DND-41 (cell line): ENCODE results near the gene SNTB2.

Experiments
- EZH2 ChIP-seq: IDR thresholded peaks from 3 replicates; pipeline ENCODE4 v1.6.1; 2012; ENCODE audit warnings: borderline replicate concordance, low read depth, mild to moderate bottlenecking, moderate library complexity, low read length, inconsistent platforms; ENCODE audit not compliant: severe bottlenecking
- TF ChIP-seq, protein P1 (sequence below): IDR thresholded peaks from 2 replicates; pipeline ENCODE4 v1.5.1; 2012; ENCODE audit warnings: borderline replicate concordance, low read length, moderate library complexity, mild to moderate bottlenecking; ENCODE audit not compliant: poor library complexity, severe bottlenecking; ENCODE audit errors: extremely low read depth

DNA sequence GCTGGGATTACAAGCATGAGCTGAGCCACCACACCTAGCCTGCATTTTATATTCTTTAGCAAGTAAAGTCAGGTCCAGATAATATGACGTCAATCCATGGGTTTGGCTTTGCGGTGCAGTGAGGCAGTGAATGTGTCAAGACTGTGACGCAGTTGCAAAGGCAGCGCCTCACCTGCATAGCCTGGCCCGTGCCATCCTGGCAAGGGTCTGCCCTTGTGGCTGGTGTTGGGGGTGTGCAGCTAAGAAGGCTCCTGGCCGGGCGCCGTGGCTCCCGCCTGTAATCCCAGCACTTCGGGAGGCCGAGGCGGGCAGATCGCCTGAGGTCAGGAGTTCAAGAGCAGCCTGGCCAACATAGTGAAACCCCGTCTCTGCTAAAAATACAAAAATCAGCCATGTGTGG lies 136.5 kb downstream of the SNTB2 start:
- TF ChIP-seq, protein P1, sequence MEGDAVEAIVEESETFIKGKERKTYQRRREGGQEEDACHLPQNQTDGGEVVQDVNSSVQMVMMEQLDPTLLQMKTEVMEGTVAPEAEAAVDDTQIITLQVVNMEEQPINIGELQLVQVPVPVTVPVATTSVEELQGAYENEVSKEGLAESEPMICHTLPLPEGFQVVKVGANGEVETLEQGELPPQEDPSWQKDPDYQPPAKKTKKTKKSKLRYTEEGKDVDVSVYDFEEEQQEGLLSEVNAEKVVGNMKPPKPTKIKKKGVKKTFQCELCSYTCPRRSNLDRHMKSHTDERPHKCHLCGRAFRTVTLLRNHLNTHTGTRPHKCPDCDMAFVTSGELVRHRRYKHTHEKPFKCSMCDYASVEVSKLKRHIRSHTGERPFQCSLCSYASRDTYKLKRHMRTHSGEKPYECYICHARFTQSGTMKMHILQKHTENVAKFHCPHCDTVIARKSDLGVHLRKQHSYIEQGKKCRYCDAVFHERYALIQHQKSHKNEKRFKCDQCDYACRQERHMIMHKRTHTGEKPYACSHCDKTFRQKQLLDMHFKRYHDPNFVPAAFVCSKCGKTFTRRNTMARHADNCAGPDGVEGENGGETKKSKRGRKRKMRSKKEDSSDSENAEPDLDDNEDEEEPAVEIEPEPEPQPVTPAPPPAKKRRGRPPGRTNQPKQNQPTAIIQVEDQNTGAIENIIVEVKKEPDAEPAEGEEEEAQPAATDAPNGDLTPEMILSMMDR: no peak
- TF ChIP-seq EZH2: no peak
